Liver (tissue), 9 donors: Measurements from ENCODE around the gene FYCO1. TPM values are rescaled to one million over a fixed set of nuclear protein-coding genes. Genes with fewer than 3 reads are reported as not detected.

ENCODE experiments used
- DNase-seq: peaks from one replicate; pipeline ENCODE4 v3.0.0-alpha.2; 2017; ENCODE audit warnings: low spot score
- H3K27ac ChIP-seq, 2 donors: one replicate each; pipeline ENCODE4 v1.7.0; 2013; ENCODE audit warnings: inconsistent platforms in 2 of 2, low read length in 2 of 2, control low read depth in 1 of 2, low read depth in 1 of 2, mild to moderate bottlenecking in 1 of 2
- H3K27me3 ChIP-seq, 4 donors: one replicate each; pipeline versions ENCODE4 v1.6.1 to v1.7.0; 2013; ENCODE audit warnings: low read length in 3 of 4, inconsistent platforms in 1 of 4, mild to moderate bottlenecking in 1 of 4, moderate library complexity in 1 of 4; ENCODE audit not compliant: control insufficient read depth in 4 of 4, insufficient read depth in 4 of 4
- H3K36me3 ChIP-seq, 4 donors: one replicate each; pipeline versions ENCODE4 v1.6.1 to v1.7.0; 2013; ENCODE audit warnings: low read length in 3 of 4, mild to moderate bottlenecking in 3 of 4, low read depth in 1 of 4, moderate library complexity in 1 of 4; ENCODE audit not compliant: control insufficient read depth in 4 of 4, insufficient read depth in 3 of 4
- H3K4me1 ChIP-seq, 4 donors: one replicate each; pipeline versions ENCODE4 v1.6.1 to v1.7.0; 2013; ENCODE audit warnings: low read length in 3 of 4, mild to moderate bottlenecking in 3 of 4, moderate library complexity in 1 of 4; ENCODE audit not compliant: control insufficient read depth in 4 of 4, insufficient read depth in 4 of 4
- H3K4me3 ChIP-seq, 3 donors: one replicate each; pipeline versions ENCODE4 v1.6.1 to v1.7.0; 2013; ENCODE audit warnings: low read length in 3 of 3, control low read depth in 1 of 3, low read depth in 1 of 3, mild to moderate bottlenecking in 1 of 3
- H3K9ac ChIP-seq, 2 donors: one replicate each; pipeline ENCODE4 v1.7.0; 2013; ENCODE audit warnings: low read length in 2 of 2, mild to moderate bottlenecking in 2 of 2, moderate library complexity in 2 of 2, control low read depth in 1 of 2, low read depth in 1 of 2
- H3K9me3 ChIP-seq, 4 donors: one replicate each; pipeline versions ENCODE4 v1.6.1 to v1.7.0; 2013; ENCODE audit warnings: low read length in 3 of 4; ENCODE audit not compliant: control insufficient read depth in 4 of 4
- ATF3 ChIP-seq: IDR thresholded peaks from 2 replicates; pipeline ENCODE4 v1.6.1; 2016; ENCODE audit warnings: antibody characterized with exemption
- CTCF ChIP-seq: fragments of 150-350 bp; IDR thresholded peaks from 2 replicates; pipeline ENCODE4 v1.5.1; 2017; ENCODE audit warnings: improper control_type of control experiment, low read depth, low read length; ENCODE audit not compliant: missing input control
- EGR1 ChIP-seq, 2 donors: IDR thresholded peaks; 2 replicates each; pipeline ENCODE4 v1.6.1; 2016 to 2018; ENCODE audit warnings: antibody characterized with exemption in 2 of 2, low read depth in 2 of 2
- FOXA1 ChIP-seq: IDR thresholded peaks from 2 replicates; pipeline ENCODE4 v1.6.1; 2016; ENCODE audit warnings: antibody characterized with exemption
- FOXA2 ChIP-seq: IDR thresholded peaks from 2 replicates; pipeline ENCODE4 v1.6.1; 2016; ENCODE audit warnings: antibody characterized with exemption
- GABPA ChIP-seq, 2 donors: IDR thresholded peaks in 1 of 2; conservative IDR thresholded peaks in 1 of 2; 2 replicates each; pipeline ENCODE4 v1.6.1; 2016; ENCODE audit warnings: antibody characterized with exemption in 2 of 2, mild to moderate bottlenecking in 1 of 2, moderate library complexity in 1 of 2
- HNF4A ChIP-seq, 2 donors: conservative IDR thresholded peaks; 2 replicates each; pipeline ENCODE4 v1.6.1; 2016; ENCODE audit warnings: antibody characterized with exemption in 2 of 2, mild to moderate bottlenecking in 2 of 2
- HNF4G ChIP-seq: IDR thresholded peaks from 2 replicates; pipeline ENCODE4 v1.6.1; 2016; ENCODE audit warnings: antibody characterized with exemption
- JUND ChIP-seq, 2 donors: IDR thresholded peaks; 2 replicates each; pipeline ENCODE4 v1.6.1; 2016; ENCODE audit warnings: antibody characterized with exemption in 2 of 2
- NR2F2 ChIP-seq: IDR thresholded peaks from 2 replicates; pipeline ENCODE4 v1.6.1; 2016; ENCODE audit warnings: antibody characterized with exemption
- RAD21 ChIP-seq, 2 donors: IDR thresholded peaks; 2 replicates each; pipeline ENCODE4 v1.6.1; 2016; ENCODE audit warnings: antibody characterized with exemption in 2 of 2, mild to moderate bottlenecking in 2 of 2
- REST ChIP-seq: IDR thresholded peaks from 2 replicates; pipeline ENCODE4 v1.6.1; 2016; ENCODE audit warnings: antibody characterized with exemption, mild to moderate bottlenecking
- RXRA ChIP-seq, 2 donors: IDR thresholded peaks; 2 replicates each; pipeline ENCODE4 v1.6.1; 2017 to 2018; ENCODE audit warnings: antibody characterized with exemption in 2 of 2, mild to moderate bottlenecking in 1 of 2
- SP1 ChIP-seq: IDR thresholded peaks from 2 replicates; pipeline ENCODE4 v1.6.1; 2018; ENCODE audit warnings: antibody characterized with exemption, mild to moderate bottlenecking
- TAF1 ChIP-seq: conservative IDR thresholded peaks from 2 replicates; pipeline ENCODE4 v1.6.1; 2016; ENCODE audit warnings: antibody characterized with exemption, mild to moderate bottlenecking
- YY1 ChIP-seq: IDR thresholded peaks from 2 replicates; pipeline ENCODE4 v1.6.1; 2016; ENCODE audit warnings: antibody characterized with exemption, mild to moderate bottlenecking
- ZBTB33 ChIP-seq: IDR thresholded peaks from 2 replicates; pipeline ENCODE4 v1.6.1; 2016; ENCODE audit warnings: antibody characterized with exemption
- WGBS: extraction: QIAGEN DNeasy Blood & Tissue Kit; methylation state at CpG from one replicate; pipeline ENCODE4 v1.1.7; 2013; 5-methylcytosine and 5-hydroxymethylcytosine counted together
- polyA plus RNA-seq, 2 donors: library from polyadenylated mRNA; stranded (reverse) in 1 of 2; unstranded in 1 of 2; fragments of 200-250 nt in 1 of 2; fragments of >200 nt in 1 of 2; fragmentation: Nextera tagmentation in 1 of 2; extraction: Ambion mirVana in 1 of 2; gene quantifications; one replicate each; pipeline versions ENCODE4 v1.2.1 to v1.2.3, GENCODE V29; 2013 to 2015
- total RNA-seq, 2 donors: library from RNA; depleted of rRNA; stranded (reverse); fragments of >200 nt; gene quantifications; one replicate each; pipeline ENCODE4 v1.2.3, GENCODE V29; 2014
- TF ChIP-seq, protein P1 (sequence below): IDR thresholded peaks from 2 replicates; pipeline ENCODE4 v1.6.1; 2016; ENCODE audit warnings: antibody characterized with exemption
- donor health status: healthy.
- donor health status: healthy.
- donor health status: healthy.
- donor health status: healthy.
- donor health status: healthy.

Gene FYCO1
- total and polyA plus RNA-seq, 4 donors: 3.0 to 17.1 (median 10.2) TPM

- no peak for DNase-seq
Observed at GRCh38 chr3:45890405-45890804, 105.2 kb downstream of the FYCO1 start.

More at GRCh38 chr3:45890405-45890804, 105.2 kb downstream of the FYCO1 start:
- Histone ChIP-seq H3K9ac (no peak overlapping the region), H3K4me1 (no peaks in the 10 kb centered on the region), H3K9me3 (no peaks in the 10 kb centered on the region), H3K4me3 (no peak overlapping the region), H3K27me3 (no peaks in the 10 kb centered on the region), H3K27ac (no peak overlapping the region), H3K36me3 (no peaks in the 10 kb centered on the region)
- 61% methylated on average over 3 of the region's 3 CpGs for whole genome bisulfite sequencing
- TF ChIP-seq JUND (IDR thresholded peaks at IDR 0.05) (no peak), SP1 (no peak), ZBTB33 (no peak), RXRA (IDR thresholded peaks at IDR 0.05) (no peak), TAF1 (no peak), GABPA (IDR thresholded peaks at IDR 0.05 in 1 of 2, conservative IDR thresholded peaks at IDR 0.05 in 1 of 2) (no peak), RAD21 (IDR thresholded peaks at IDR 0.05) (no peak), YY1 (no peak), REST (no peak), FOXA2 (no peak), ATF3 (no peak), CTCF (no peak), HNF4A (conservative IDR thresholded peaks at IDR 0.05) (no peak), EGR1 (IDR thresholded peaks at IDR 0.05; ENCODE audit: low read depth in 2 of 2) (no peak), FOXA1 (no peak), NR2F2 (no peak), HNF4G (no peak)
- TF ChIP-seq, protein P1, sequence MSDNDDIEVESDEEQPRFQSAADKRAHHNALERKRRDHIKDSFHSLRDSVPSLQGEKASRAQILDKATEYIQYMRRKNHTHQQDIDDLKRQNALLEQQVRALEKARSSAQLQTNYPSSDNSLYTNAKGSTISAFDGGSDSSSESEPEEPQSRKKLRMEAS: no peak
